Fibroblast of skin of left quadriceps (primary cell): Measurements from ENCODE around the gene NCKIPSD.

ENCODE experiments used
- DNase-seq, 2 experiments: peaks; one replicate each; pipeline ENCODE4 v3.0.0-alpha.2; 2013; ENCODE audit warnings: low read depth in 2 of 2

The NCKIPSD gene

GRCh38 chr3:48678566-48679380, 6.9 kb downstream of the NCKIPSD start:
- DNase-seq = no peak

DNA sequence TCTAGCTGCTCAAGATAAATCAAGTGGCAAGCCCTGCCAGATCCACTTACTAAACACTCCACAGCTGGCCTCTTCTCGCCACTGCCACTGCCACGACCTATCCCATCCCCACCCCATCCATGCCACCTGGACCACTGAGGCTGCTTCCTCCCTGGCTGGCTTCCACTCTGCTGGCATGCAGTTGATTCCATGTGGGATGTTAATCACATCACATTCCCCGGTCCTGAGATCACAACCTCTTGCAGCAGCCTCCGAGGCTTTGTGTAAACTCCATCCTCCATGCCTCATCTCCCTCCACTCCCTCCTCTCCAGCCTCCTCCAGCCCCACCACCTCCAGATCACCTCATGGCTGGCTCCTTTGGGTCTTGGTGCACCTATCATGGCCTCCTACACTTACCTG, 7.7 kb downstream of the NCKIPSD start:
- DNase-seq = no peak

DNA sequence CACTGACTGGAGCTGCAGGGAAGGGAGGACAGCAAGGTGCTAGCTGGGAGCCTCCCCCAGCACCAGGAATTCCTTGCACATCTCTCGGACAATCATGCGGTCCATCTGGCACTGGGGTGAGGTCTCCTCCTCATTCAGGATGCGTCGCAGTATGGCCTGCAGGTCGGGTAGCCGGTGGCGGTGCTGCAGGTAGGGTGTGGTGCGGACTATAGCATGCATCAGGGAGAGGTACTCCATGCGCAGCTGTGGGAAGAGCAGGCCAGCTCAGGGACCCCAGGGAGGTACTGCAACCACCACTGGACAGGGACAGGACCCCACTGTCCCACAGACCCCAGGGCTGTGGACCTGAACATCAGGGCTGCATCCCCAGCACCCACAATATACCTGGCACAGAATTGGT, 11.2 kb downstream of the NCKIPSD start:
- DNase-seq = no peak

DNA sequence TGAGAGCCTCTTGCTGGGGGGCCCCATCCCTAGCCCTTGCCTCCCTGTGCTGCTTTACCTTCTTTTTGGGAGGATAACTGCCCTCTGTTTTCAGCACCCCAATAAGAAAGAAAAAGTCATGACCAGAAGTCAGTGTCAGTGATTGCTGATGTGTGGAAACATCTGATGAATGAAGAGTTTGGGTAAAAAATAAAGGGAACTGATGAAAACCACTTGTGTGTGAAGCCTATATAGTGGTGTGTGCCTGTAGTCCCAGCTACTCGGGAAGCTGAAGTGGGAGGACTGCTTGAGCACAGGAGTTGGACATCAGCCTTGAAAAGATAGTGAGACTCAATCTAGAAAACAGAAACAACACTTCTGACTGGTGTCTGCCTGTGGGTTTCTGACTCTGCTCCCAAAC, 13.2 kb downstream of the NCKIPSD start:
- DNase-seq = no peak

- no peak for DNase-seq
Observed at GRCh38 chr3:48664929-48665328, 20.8 kb downstream of the NCKIPSD start.

DNA sequence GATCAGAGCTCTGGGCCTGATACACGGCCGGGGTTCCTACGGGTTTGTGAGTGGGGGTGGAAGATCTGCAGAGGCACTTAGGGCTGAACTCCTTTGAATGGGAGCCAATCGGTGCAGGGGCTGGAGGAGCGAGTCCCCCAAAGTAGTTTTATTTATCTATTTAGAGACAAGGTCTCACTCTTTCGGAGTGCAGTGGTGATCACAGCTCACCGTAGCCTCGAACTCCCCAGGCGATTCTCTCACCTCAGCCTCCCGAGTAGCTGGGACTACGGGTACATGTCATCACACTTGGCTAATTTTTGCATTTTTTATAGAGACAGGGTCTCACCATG, 21.4 kb downstream of the NCKIPSD start:
- DNase-seq = no peak

DNA sequence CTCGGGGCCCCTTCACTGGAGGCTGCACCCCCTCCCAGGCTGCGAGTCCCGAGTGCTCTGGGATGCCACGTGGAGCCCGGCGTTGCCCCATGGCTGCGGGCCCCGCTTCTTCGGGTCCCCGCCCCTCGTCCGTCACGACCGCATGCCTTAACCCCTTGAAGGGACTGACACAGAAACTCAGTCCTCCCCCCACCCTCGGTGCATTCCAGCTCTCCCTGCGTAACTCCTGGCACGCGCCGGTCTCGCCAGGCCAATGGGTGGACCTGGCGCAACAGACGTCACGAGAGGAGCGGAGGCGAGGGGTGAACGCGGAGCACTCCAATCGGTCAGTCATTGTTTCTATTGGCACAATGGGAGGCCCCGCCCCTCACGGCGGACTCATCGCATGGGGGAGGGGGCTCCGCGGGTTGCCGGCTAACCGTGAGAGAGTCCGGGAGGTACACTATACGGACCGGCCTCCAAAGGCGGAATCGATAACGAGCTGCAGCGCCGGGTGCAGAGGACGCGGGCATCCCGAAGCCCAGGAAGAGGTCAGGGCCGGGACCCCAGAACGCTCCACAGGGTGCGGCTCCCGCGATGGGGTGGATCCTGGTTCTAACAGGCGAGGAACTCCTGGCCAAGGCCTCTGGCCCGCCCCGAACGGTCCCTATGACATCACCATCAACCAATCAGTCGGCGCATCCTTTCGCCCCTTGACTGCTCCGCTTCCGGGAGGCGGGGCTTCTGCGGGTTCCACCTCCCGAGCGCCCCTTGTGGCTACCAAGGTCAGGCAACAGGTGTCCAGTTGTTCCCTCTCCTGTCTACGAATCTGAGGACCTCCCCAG, 22.0 kb downstream of the NCKIPSD start:
- DNase-seq = peak; percentile 82 to 84

DNA sequence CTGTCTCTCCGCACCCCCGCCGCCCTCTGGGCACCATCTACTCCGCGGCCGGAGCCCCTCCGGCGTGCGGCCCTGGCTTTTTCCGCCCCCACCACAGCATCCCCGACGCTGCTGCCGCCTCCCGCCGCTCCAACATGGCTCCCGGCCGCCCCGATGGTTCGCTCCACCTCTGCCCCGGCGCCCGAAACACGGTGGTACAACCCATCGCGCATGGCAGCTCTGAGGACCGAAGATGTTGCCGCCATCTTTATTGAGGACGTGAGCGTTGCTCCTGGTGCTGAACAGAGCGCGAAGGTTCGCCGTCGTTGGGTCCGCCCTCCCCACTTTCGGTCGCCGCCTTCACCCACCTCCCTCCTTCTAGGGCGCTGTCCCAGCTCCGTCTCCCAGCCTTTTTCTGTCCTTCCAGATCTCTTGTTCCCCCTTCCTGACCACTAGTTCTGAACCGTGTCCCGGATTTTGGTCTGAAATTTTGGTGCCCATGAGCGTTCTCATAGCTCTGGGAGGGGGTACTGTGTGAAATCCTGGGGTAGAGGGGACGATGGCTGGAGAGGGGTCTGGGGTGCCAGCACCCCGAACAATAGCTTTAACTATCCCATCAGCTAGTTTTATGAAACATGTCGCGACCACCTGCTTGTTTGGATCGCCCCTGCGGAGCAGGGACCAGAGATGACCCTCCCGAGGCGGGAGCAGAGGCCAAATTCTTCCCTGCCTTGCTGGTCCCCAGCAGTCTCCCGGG, 22.8 kb downstream of the NCKIPSD start, which contains the start of gene CELSR3:
TSS of gene CELSR3 (minus strand) at position 134 of the 736 bp plus-strand sequence. CDS start 252 bp downstream, outside the sequence.
- peak; percentile 65 to 68 for DNase-seq

GRCh38 chr3:48662145-48662752, 23.5 kb downstream of the NCKIPSD start:
- no peak for DNase-seq

DNA sequence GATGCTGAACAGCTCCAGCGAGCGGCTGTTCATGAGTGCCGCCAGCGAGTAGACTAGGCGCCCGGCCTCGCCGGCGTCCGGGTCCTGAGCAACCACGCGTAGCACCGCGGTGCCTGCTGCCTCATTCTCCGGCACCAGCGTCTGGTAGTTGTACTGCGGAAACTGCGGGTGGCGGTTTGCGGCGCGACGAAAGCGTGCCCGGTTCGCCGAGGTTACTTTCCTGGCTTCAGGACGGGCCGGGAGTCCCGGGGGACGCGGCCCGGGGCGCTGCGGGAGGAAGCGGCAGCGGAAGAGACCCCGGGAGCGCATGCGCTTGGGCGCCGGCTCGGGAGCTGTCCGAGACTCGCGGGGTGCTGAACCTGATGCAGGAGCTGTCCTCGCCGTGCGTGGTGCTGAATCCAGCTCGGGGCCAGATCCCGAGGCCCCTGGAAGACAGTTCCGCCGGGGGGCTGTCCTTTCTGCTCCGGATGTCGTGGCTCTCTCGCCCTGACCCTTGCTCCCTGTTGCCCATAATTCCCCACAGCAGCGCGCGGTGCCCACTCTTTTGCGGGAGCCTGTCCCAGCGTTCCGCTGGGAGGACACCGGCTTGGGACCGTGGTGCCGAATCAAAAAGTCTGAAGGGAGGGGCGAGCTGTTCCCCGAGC, 24.1 kb downstream of the NCKIPSD start:
- peak in 1 of 2 experiments; percentile 11 for DNase-seq

DNA sequence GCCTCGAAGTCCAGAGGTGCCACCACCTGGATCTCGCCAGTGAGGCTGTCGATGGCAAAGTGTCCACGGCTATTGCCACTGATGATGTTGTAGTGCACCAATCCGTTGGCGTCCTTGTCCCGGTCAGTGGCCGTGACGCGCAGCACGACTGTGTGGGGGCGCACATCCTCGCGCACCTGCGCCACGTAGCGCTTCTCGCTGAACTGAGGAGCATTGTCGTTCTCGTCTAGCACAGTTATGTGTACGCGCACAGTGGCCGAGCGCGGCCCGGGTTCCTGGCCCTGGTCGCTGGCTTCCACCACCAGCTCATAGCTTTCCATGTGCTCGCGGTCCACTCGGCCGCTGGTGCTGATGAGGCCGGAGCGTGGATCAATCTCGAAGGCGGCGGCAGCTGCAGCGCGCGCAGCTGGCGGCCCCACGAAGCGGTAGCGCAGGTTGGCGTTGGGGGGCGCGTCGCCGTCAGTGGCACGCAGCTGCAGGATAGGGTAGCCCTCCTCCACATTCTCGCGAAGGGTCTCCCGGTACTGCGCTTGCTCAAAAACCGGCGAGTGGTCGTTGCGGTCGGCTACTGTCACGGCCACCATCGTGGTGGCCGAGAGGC, 24.8 kb downstream of the NCKIPSD start:
- DNase-seq = no peak

GRCh38 chr3:48656841-48657281, 28.9 kb downstream of the NCKIPSD start:
- DNase-seq = no peak

GRCh38 chr3:48656061-48656840, 29.5 kb downstream of the NCKIPSD start:
- DNase-seq = no peak

- no peak for DNase-seq
Observed at GRCh38 chr3:48655606-48656005, 30.1 kb downstream of the NCKIPSD start.

DNA sequence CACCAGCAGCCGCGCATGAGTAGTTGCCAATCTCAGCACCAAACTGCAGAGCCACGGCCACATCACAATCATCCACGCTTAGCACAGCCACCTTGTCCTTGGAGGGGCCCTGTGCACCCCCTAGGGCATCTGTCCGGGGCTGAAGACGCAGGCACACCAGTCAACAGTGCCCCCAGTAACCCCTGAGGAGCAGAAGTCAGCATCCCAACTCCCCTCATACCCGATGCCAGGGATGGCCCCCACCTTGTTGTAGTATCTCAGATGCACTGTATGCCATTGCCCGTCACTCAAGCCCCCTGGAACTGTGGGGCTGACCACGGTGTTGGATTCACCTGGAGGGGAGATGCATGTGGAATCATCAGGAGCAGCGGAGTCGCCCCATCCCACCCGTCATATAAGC, 30.7 kb downstream of the NCKIPSD start:
- DNase-seq = no peak

DNA sequence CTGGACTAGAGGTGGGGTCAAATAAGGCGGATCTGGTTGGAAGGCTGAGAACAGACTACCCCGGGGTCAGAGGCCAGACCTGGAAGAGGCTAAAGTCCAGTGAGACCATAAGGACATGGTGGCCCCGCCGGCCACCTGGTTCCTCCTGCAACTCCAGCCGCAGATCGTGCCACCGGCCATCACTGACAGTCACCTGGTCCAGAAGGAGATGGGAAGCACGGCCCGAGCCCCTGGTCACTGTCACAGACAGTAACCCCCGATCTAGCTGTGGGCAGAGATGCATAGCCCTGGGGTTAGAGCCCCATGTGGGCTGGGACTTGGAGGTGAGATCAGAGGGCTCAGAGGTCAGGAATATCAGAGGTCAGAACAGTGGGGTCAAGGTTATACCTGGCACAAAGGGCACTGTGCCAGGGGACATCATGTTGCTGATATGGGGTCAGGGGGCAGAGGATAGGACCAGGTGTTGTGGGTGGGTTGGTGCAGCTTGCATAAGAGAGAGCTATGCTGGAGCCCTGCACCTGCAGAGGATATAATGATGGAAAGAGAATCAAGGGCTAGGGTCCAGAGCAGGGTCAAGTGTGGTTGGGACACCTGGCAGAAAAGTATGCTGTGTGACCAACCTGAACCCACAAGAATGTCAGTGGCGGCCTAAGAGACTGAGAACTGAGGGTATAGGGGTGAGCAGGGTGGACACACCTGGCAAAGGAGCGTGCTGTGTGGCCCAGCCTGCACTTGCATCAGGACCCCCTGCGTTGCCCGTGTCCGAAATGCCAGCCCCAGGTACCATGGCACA, 32.6 kb downstream of the NCKIPSD start:
- no peak for DNase-seq

DNA sequence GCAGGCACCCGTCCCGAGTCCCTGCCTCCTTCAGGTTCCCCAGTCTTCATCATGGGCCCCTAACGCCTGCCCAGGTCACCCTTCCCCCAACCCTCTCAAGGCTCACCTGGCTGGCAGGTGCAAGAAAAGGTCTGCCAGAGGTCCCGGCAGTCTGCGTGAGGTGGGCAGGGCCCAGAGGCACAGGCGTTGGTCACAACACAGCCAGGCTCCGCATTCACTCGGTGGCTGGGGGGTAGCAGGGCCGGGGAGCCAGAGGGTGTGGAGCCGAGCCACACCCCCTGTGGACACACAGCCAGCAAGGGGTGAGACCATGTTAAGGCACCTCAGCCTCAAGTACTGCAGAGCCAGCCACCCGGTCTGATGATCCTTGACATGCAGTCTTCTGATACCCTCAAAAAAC, 33.9 kb downstream of the NCKIPSD start:
- no peak for DNase-seq

DNA sequence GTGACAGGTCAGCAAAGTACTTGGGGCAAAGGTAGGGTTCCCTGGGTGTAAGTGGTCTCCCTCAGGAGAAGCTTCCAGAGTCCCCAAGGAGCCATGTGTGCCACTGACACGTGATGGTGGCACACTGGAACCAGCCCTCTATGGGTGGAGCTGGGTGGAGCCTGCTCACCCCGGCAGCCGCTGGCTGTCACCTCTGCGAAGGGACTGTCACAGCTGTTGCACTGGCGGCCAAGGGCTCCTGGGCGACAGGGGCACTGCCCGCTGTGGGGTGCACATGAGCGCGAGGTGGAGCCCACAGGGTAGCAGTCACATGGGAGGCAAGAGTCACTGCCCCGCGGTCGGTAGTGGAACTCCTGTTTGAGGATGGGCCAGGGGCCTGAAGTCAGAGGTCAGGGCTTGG, 35.0 kb downstream of the NCKIPSD start:
- no peak for DNase-seq

- DNase-seq = no peak
Observed at GRCh38 chr3:48648188-48648850, 37.4 kb downstream of the NCKIPSD start.
